H1 (cell line): ENCODE results near the gene INSM1. TPM values are rescaled to one million over a fixed set of nuclear protein-coding genes. Genes with fewer than 3 reads are reported as not detected.

Experiments
- KDM4A ChIP-seq: IDR thresholded peaks from one replicate; pipeline ENCODE4 v1.7.1; 2012; ENCODE audit warnings: low read depth, mild to moderate bottlenecking, moderate library complexity, low read length, inconsistent platforms; ENCODE audit not compliant: severe bottlenecking
- SP2 ChIP-seq: IDR thresholded peaks from 2 replicates; pipeline ENCODE4 v1.6.1; 2012; ENCODE audit warnings: mild to moderate bottlenecking, low read length, inconsistent platforms
- polyA plus RNA-seq, 7 experiments: library from polyadenylated mRNA; depleted of rRNA in 3 of 7; stranded (reverse) in 5 of 7; unstranded in 2 of 7; fragments of >200 nt in 5 of 7; fragments of 200-250 nt in 2 of 7; gene quantifications; 1 replicate in 5 of 7; 2 replicates in 1 of 7; 4 replicates in 1 of 7; pipeline versions ENCODE4 v1.2.1 to v1.2.3, GENCODE V29; 2011 to 2013; ENCODE audit warnings: missing spikeins in 2 of 7, mixed read lengths in 2 of 7
- total RNA-seq: library from RNA; stranded (reverse); fragmentation: NEBNext Ultra II Directional; extraction: Animal tissue kit (Norgen Biotek cat#: 25700); gene quantifications from 2 replicates; pipeline ENCODE4 v1.2.1, GENCODE V29; 2021

The INSM1 gene
- total and polyA plus RNA-seq, 2 of the 8 experiments (the other 6 are each of a cell fraction or from before 2014, with no cell fraction given) = 0.86 to 2.5 TPM

- no peak for TF ChIP-seq SP2
- TF ChIP-seq KDM4A = no peak
- TF ChIP-seq, all 59 proteins: peak for 0
These were observed 8.0 kb downstream of the INSM1 start (continued) for GRCh38 chr20:20375862-20376261.
